Measurements from ENCODE around the gene KIR3DL2.
"Not testable (repeated sequence)": the region's sequence is repeated elsewhere in the genome, so short reads cannot be mapped to it uniquely, and the experiment has no call there.

Gene KIR3DL2

DNA sequence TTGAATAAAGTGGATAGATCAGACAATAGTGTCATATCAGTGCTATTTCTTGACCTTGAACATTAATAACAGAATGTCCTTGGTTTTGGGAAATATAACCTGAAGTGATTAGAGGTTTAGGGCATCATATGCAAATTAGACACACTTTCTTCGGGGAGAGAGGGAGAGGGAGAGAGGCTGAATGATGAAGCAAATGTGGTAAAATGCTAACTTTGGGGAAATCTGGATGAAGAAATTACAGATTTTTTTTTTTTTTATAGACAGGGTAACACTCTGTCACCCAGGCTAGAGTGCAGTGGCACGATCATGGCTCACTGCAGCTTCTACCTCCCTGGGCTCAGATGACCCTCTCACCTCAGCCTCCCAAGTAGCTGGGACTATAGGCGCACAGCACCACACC is 51.8 kb downstream of the KIR3DL2 start:
- no peak overlapping the region for H3K4me2 ChIP-seq (ENCODE audit: low read length)
- no peaks in the 10 kb centered on the region for H3K36me3 ChIP-seq (ENCODE audit: insufficient read depth, low read length)
- H3F3A ChIP-seq (ENCODE audit: insufficient read depth, low read length) = no peaks in the 10 kb centered on the region
- H3K9me3 ChIP-seq (ENCODE audit: low read length) = no peaks in the 10 kb centered on the region
- H2AFZ ChIP-seq (ENCODE audit: low read length) = no peak overlapping the region
- no peak overlapping the region for H3K27ac ChIP-seq (ENCODE audit: low read depth, low read length, poor library complexity, severe bottlenecking)
- peaks cover 11% of the 10 kb centered on the region for H3K4me1 ChIP-seq (ENCODE audit: insufficient read depth, low read length, severe bottlenecking)
- no peaks in the 10 kb centered on the region for H3K79me2 ChIP-seq (ENCODE audit: insufficient read depth, low read length)
- no peaks in the 10 kb centered on the region for H3K9me2 ChIP-seq (ENCODE audit: low read depth, low read length)
- H4K20me1 ChIP-seq (ENCODE audit: insufficient read depth, low read length) = no peaks in the 10 kb centered on the region
- no peak overlapping the region for H3K4me3 ChIP-seq (ENCODE audit: low read depth, low read length, poor library complexity, severe bottlenecking)
- H3K27me3 ChIP-seq (ENCODE audit: insufficient read depth, low read length) = 0 out of 2 replicates have a peak, but pooled peaks cover 2% of the 10 kb centered on the region
- H3K9ac ChIP-seq (ENCODE audit: low read length) = no peak overlapping the region
- TF ChIP-seq, protein P1, sequence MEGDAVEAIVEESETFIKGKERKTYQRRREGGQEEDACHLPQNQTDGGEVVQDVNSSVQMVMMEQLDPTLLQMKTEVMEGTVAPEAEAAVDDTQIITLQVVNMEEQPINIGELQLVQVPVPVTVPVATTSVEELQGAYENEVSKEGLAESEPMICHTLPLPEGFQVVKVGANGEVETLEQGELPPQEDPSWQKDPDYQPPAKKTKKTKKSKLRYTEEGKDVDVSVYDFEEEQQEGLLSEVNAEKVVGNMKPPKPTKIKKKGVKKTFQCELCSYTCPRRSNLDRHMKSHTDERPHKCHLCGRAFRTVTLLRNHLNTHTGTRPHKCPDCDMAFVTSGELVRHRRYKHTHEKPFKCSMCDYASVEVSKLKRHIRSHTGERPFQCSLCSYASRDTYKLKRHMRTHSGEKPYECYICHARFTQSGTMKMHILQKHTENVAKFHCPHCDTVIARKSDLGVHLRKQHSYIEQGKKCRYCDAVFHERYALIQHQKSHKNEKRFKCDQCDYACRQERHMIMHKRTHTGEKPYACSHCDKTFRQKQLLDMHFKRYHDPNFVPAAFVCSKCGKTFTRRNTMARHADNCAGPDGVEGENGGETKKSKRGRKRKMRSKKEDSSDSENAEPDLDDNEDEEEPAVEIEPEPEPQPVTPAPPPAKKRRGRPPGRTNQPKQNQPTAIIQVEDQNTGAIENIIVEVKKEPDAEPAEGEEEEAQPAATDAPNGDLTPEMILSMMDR (IDR thresholded peaks at IDR 0.05; ENCODE audit: low read length) = no peak
- no peak for TF ChIP-seq EZH2 (IDR thresholded peaks at IDR 0.05; ENCODE audit: borderline replicate concordance, low read length)

DNA sequence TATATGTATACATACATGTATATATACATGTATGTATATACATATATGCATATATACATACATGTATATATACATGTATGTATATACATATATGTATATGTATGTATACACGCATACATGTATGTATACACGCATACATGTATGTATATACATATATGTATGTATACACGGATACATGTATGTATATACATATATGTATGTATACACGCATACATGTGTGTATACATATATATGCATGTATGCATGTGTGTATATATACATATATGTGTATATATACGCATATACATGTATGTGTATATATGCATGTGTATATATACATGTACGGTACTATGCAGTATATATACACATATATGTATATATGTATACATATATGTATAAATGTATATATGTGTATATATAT is 53.1 kb downstream of the KIR3DL2 start:
- Histone ChIP-seq H3K27me3 (ENCODE audit: insufficient read depth, low read length) (no peaks in the 10 kb centered on the region), H3K9me2 (ENCODE audit: low read depth, low read length) (no peaks in the 10 kb centered on the region), H3K79me2 (ENCODE audit: insufficient read depth, low read length) (no peaks in the 10 kb centered on the region), H3F3A (ENCODE audit: insufficient read depth, low read length) (no peaks in the 10 kb centered on the region), H3K9ac (ENCODE audit: low read length) (no peak overlapping the region), H3K4me3 (ENCODE audit: low read depth, low read length, poor library complexity, severe bottlenecking) (no peak overlapping the region), H3K9me3 (ENCODE audit: low read length) (no peaks in the 10 kb centered on the region), H3K4me1 (ENCODE audit: insufficient read depth, low read length, severe bottlenecking) (peaks cover 11% of the 10 kb centered on the region), H4K20me1 (ENCODE audit: insufficient read depth, low read length) (no peaks in the 10 kb centered on the region), H3K36me3 (ENCODE audit: insufficient read depth, low read length) (no peaks in the 10 kb centered on the region), H3K4me2 (ENCODE audit: low read length) (no peak overlapping the region), H3K27ac (ENCODE audit: low read depth, low read length, poor library complexity, severe bottlenecking) (no peak overlapping the region), H2AFZ (ENCODE audit: low read length) (no peak overlapping the region)
- no peak for TF ChIP-seq EZH2 (IDR thresholded peaks at IDR 0.05; ENCODE audit: borderline replicate concordance, low read length)

DNA sequence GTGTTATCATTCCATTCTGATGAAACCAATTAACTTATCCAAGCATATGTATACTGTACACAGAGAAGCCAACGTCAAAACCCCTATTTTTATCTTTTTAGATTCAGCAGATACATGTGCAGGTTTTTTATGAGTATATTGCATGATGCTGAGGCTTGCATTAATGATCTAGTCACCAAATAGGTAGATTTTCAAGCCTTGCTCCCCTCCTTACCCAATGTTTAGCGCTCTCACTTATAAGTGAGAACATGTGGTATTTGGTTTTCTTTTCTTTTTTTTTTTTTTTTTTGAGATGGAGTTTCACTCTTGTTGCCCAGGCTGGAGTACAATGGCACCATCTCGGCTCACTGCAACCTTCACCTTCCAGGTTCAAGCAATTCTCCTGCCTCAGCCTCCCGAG is 54.0 kb downstream of the KIR3DL2 start:
- H3K9me2 ChIP-seq (ENCODE audit: low read depth, low read length); H3K9ac ChIP-seq (ENCODE audit: low read length): not testable (repeated sequence)
- peaks cover 11% of the 10 kb centered on the region for H3K4me1 ChIP-seq (ENCODE audit: insufficient read depth, low read length, severe bottlenecking)

DNA sequence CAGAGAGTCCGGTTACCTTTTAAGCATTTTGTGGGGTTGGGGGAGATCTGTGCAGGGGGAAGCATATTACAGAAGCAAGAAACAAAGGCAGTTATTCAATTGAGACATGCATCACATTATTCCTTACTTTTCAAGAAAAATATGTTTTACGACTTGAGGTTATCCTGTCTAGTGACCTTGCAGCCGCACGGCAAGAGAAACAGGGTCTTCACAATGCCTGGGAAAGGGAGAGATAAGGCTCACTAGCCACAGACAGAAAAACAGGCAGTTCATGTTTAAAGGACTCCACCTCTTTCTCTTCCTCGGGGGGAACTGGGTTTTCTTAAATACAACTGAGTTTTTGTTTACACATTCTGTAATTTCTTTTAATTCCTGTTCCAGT is 55.2 kb downstream of the KIR3DL2 start:
- Histone ChIP-seq H4K20me1 (ENCODE audit: insufficient read depth, low read length) (no peaks in the 10 kb centered on the region), H3K9me2 (ENCODE audit: low read depth, low read length) (no peaks in the 10 kb centered on the region), H3K4me1 (ENCODE audit: insufficient read depth, low read length, severe bottlenecking) (peaks cover 11% of the 10 kb centered on the region), H3K9ac (ENCODE audit: low read length) (no peak overlapping the region), H2AFZ (ENCODE audit: low read length) (no peak overlapping the region), H3K4me2 (ENCODE audit: low read length) (no peak overlapping the region; the same call in 1 of the 2 replicates), H3F3A (ENCODE audit: insufficient read depth, low read length) (no peaks in the 10 kb centered on the region), H3K36me3 (ENCODE audit: insufficient read depth, low read length) (no peaks in the 10 kb centered on the region; the same call in 1 of the 2 replicates), H3K79me2 (ENCODE audit: insufficient read depth, low read length) (no peaks in the 10 kb centered on the region), H3K27me3 (ENCODE audit: insufficient read depth, low read length) (no peaks in the 10 kb centered on the region), H3K4me3 (ENCODE audit: low read depth, low read length, poor library complexity, severe bottlenecking) (no peak overlapping the region), H3K27ac (ENCODE audit: low read depth, low read length, poor library complexity, severe bottlenecking) (no peak overlapping the region), H3K9me3 (ENCODE audit: low read length) (no peaks in the 10 kb centered on the region)
- TF ChIP-seq, protein P1 (IDR thresholded peaks at IDR 0.05; ENCODE audit: low read length) = no peak
- TF ChIP-seq EZH2 (IDR thresholded peaks at IDR 0.05; ENCODE audit: borderline replicate concordance, low read length) = no peak

More for the DNA sequence above, 54.0 kb downstream of the KIR3DL2 start:
- not testable (repeated sequence) for H4K20me1 ChIP-seq (ENCODE audit: insufficient read depth, low read length); H3K9me3 ChIP-seq (ENCODE audit: low read length); H3F3A ChIP-seq (ENCODE audit: insufficient read depth, low read length); H3K4me3 ChIP-seq (ENCODE audit: low read depth, low read length, poor library complexity, severe bottlenecking); H3K4me2 ChIP-seq (ENCODE audit: low read length); H3K36me3 ChIP-seq (ENCODE audit: insufficient read depth, low read length); H3K27me3 ChIP-seq (ENCODE audit: insufficient read depth, low read length); H2AFZ ChIP-seq (ENCODE audit: low read length); H3K27ac ChIP-seq (ENCODE audit: low read depth, low read length, poor library complexity, severe bottlenecking); H3K79me2 ChIP-seq (ENCODE audit: insufficient read depth, low read length)

Data from OCI-LY1 (cell line).